H9 (cell line): Measurements from ENCODE around the gene PPP1R16B. TPM values are rescaled to one million over a fixed set of nuclear protein-coding genes. Genes with fewer than 3 reads are reported as not detected.

Experiments used
- DNase-seq: peaks from one replicate; pipeline ENCODE4 v3.0.0-alpha.2; 2017
- H2AFZ ChIP-seq: one replicate; pipeline ENCODE4 v1.6.1; 2013; ENCODE audit warnings: mild to moderate bottlenecking, low read length, control low read depth, moderate library complexity
- H2AK5ac ChIP-seq: 2 replicates; pipeline ENCODE4 v1.6.1; 2013; ENCODE audit warnings: low read length, control low read depth, mixed read lengths; ENCODE audit not compliant: insufficient read length
- H2BK120ac ChIP-seq: one replicate; pipeline ENCODE4 v1.6.1; 2013; ENCODE audit warnings: low read depth, mild to moderate bottlenecking, low read length, control low read depth, inconsistent platforms; ENCODE audit not compliant: poor library complexity, severe bottlenecking
- H2BK12ac ChIP-seq: 2 replicates; pipeline ENCODE4 v1.6.1; 2013; ENCODE audit warnings: low read length, control low read depth, mixed read lengths, low read depth; ENCODE audit not compliant: insufficient read length
- H2BK15ac ChIP-seq: 2 replicates; pipeline ENCODE4 v1.6.1; 2013; ENCODE audit warnings: low read depth, low read length, control low read depth
- H2BK20ac ChIP-seq: one replicate; pipeline ENCODE4 v1.6.1; 2013; ENCODE audit warnings: low read depth, mild to moderate bottlenecking, low read length, control low read depth, inconsistent platforms; ENCODE audit not compliant: poor library complexity, severe bottlenecking
- H2BK5ac ChIP-seq: 2 replicates; pipeline ENCODE4 v1.6.1; 2013; ENCODE audit warnings: low read length, control low read depth, mixed read lengths; ENCODE audit not compliant: insufficient read length
- H3K14ac ChIP-seq: 2 replicates; pipeline ENCODE4 v1.6.1; 2013; ENCODE audit warnings: low read length, control low read depth; ENCODE audit not compliant: insufficient read depth
- H3K18ac ChIP-seq: 2 replicates; pipeline ENCODE4 v1.6.1; 2013; ENCODE audit warnings: low read depth, mild to moderate bottlenecking, mixed read lengths, low read length, control low read depth; ENCODE audit not compliant: insufficient read length
- H3K23ac ChIP-seq: 2 replicates; pipeline ENCODE4 v1.6.1; 2013; ENCODE audit warnings: low read length, control low read depth, mixed read lengths, low read depth; ENCODE audit not compliant: insufficient read length
- H3K23me2 ChIP-seq: 2 replicates; pipeline ENCODE4 v1.6.1; 2013; ENCODE audit warnings: low read depth, mild to moderate bottlenecking, mixed read lengths, low read length, control low read depth; ENCODE audit not compliant: insufficient read length, poor library complexity, severe bottlenecking
- H3K27ac ChIP-seq: 2 replicates; pipeline ENCODE4 v1.5.1; 2013; ENCODE audit warnings: low read length, control low read depth, mixed read lengths, low read depth; ENCODE audit not compliant: insufficient read length
- H3K27me3 ChIP-seq: 2 replicates; pipeline ENCODE4 v1.6.1; 2013; ENCODE audit warnings: low read length, control low read depth, inconsistent platforms; ENCODE audit not compliant: insufficient read depth
- H3K4ac ChIP-seq: 2 replicates; pipeline ENCODE4 v1.6.1; 2013; ENCODE audit warnings: low read depth, mild to moderate bottlenecking, control low read depth, inconsistent platforms, low read length, moderate library complexity
- H3K4me1 ChIP-seq: 2 replicates; pipeline ENCODE4 v1.6.1; 2013; ENCODE audit warnings: low read length, control low read depth, inconsistent platforms; ENCODE audit not compliant: insufficient read depth
- H3K4me2 ChIP-seq: 2 replicates; pipeline ENCODE4 v1.6.1; 2013; ENCODE audit warnings: low read length, control low read depth, mixed read lengths; ENCODE audit not compliant: insufficient read length, insufficient read depth
- H3K56ac ChIP-seq: 2 replicates; pipeline ENCODE4 v1.6.1; 2013; ENCODE audit warnings: low read depth, mild to moderate bottlenecking, mixed read lengths, low read length, control low read depth; ENCODE audit not compliant: insufficient read length
- H3K79me1 ChIP-seq: 2 replicates; pipeline ENCODE4 v1.6.1; 2013; ENCODE audit warnings: low read depth, mild to moderate bottlenecking, moderate library complexity, low read length, control low read depth, inconsistent platforms; ENCODE audit not compliant: insufficient read depth, poor library complexity, severe bottlenecking
- H3K79me2 ChIP-seq: 2 replicates; pipeline ENCODE4 v1.6.1; 2013; ENCODE audit warnings: low read length, control low read depth, inconsistent platforms; ENCODE audit not compliant: insufficient read depth
- H3K9ac ChIP-seq: 2 replicates; pipeline ENCODE4 v1.6.1; 2013; ENCODE audit warnings: low read length, control low read depth, mixed read lengths; ENCODE audit not compliant: insufficient read length; ENCODE audit errors: extremely low read depth
- H3K9me3 ChIP-seq: one replicate; pipeline ENCODE4 v1.6.1; 2013; ENCODE audit warnings: low read depth, low read length, inconsistent platforms; ENCODE audit not compliant: control insufficient read depth
- H3T11ph ChIP-seq: one replicate; pipeline ENCODE4 v1.6.1; 2013; ENCODE audit warnings: mild to moderate bottlenecking, low read length, control low read depth, inconsistent platforms
- H4K20me1 ChIP-seq: one replicate; pipeline ENCODE4 v1.6.1; 2013; ENCODE audit not compliant: control insufficient read depth, insufficient read length, insufficient read depth
- H4K5ac ChIP-seq: 2 replicates; pipeline ENCODE4 v1.6.1; 2013; ENCODE audit warnings: low read depth, mild to moderate bottlenecking, mixed read lengths, low read length, control low read depth; ENCODE audit not compliant: insufficient read length
- H4K8ac ChIP-seq: replicated peaks from 2 replicates; pipeline ENCODE4 v1.6.1; 2013; ENCODE audit warnings: low read length, control low read depth, mixed read lengths, low read depth; ENCODE audit not compliant: insufficient read length
- H4K91ac ChIP-seq: 2 replicates; pipeline ENCODE4 v1.6.1; 2013; ENCODE audit warnings: low read depth, mild to moderate bottlenecking, moderate library complexity, mixed read lengths, low read length, control low read depth; ENCODE audit not compliant: insufficient read length
- H3K27ac Mint-ChIP-seq, 3 experiments: 2 replicates in 2 of 3; 3 replicates in 1 of 3; pipeline ENCODE4 v1.8.0; 2020 to 2021; ENCODE audit warnings: mixed read lengths in 3 of 3, mild to moderate bottlenecking in 1 of 3, moderate library complexity in 1 of 3
- H3K27me3 Mint-ChIP-seq: 2 replicates; pipeline ENCODE4 v1.8.0; 2021; ENCODE audit warnings: low read depth, mild to moderate bottlenecking, moderate library complexity, mixed read lengths
- H3K36me3 Mint-ChIP-seq, 3 experiments: 2 replicates in 2 of 3; 3 replicates in 1 of 3; pipeline ENCODE4 v1.8.0; 2020 to 2021; ENCODE audit warnings: low read depth in 3 of 3, mixed read lengths in 3 of 3; ENCODE audit not compliant: insufficient read depth in 1 of 3
- H3K4me1 Mint-ChIP-seq, 2 experiments: 2 replicates each; pipeline ENCODE4 v1.8.0; 2020; ENCODE audit warnings: mixed read lengths in 2 of 2
- H3K4me3 Mint-ChIP-seq, 2 experiments: 2 replicates in 1 of 2; 3 replicates in 1 of 2; pipeline ENCODE4 v1.8.0; 2020 to 2021; ENCODE audit warnings: mild to moderate bottlenecking in 2 of 2, mixed read lengths in 2 of 2, moderate library complexity in 1 of 2
- H3K9me3 Mint-ChIP-seq, 2 experiments: 2 replicates in 1 of 2; 3 replicates in 1 of 2; pipeline ENCODE4 v1.8.0; 2020; ENCODE audit warnings: mild to moderate bottlenecking in 2 of 2, mixed read lengths in 2 of 2, moderate library complexity in 1 of 2
- CTCF ChIP-seq: fragments of 200-600 bp; sonication (generic); conservative IDR thresholded peaks from 3 replicates; pipeline ENCODE4 v1.8.0; 2021; ENCODE audit warnings: antibody characterized with exemption, mild to moderate bottlenecking
- WGBS: extraction: QIAGEN DNeasy Blood & Tissue Kit; methylation state at CpG from one replicate; pipeline ENCODE4 v1.1.7; 2013; ENCODE audit warnings: missing lambda C conversion rate, low lambda C conversion rate, mixed read lengths; ENCODE audit not compliant: insufficient read length; ENCODE audit errors: extremely low coverage; 5-methylcytosine and 5-hydroxymethylcytosine counted together
- total RNA-seq: library from RNA; stranded (reverse); gene quantifications from 2 replicates; pipeline ENCODE4 v1.2.1, GENCODE V29; 2021

Gene PPP1R16B
- total RNA-seq, 1 experiment from 2014 or later: 8.2 TPM

GRCh38 chr20:38945012-38945411, 139.5 kb downstream of the PPP1R16B start:
- Histone ChIP-seq H3K4me2 (no peak overlapping the region), H3K27ac (no peak overlapping the region), H3K18ac (no peak overlapping the region), H3K79me1 (peaks cover 2% of the 10 kb centered on the region), H2AFZ (no peak overlapping the region), H3K56ac (no peak overlapping the region), H4K20me1 (no peaks in the 10 kb centered on the region), H3T11ph (no peak overlapping the region), H3K14ac (no peak overlapping the region), H3K9me3 (no peaks in the 10 kb centered on the region), H3K79me2 (no peaks in the 10 kb centered on the region), H2BK15ac (no peak overlapping the region), H4K5ac (no peak overlapping the region), H3K23ac (no peak overlapping the region), H3K9ac (no peak overlapping the region), H2AK5ac (no peak overlapping the region), H2BK12ac (no peak overlapping the region), H4K91ac (no peak overlapping the region), H2BK5ac (no peak overlapping the region), H3K23me2 (no peaks in the 10 kb centered on the region), H2BK120ac (no peak overlapping the region), H2BK20ac (no peak overlapping the region), H4K8ac (no peak overlapping the region), H3K27me3 (no peaks in the 10 kb centered on the region), H3K4me1 (no peaks in the 10 kb centered on the region), H3K4ac (no peak overlapping the region)
- Mint-ChIP-seq H3K36me3 (peaks cover 55 to 89% (median 82%) of the 10 kb centered on the region in 3 experiments), H3K4me3 (no peak overlapping the region), H3K27ac (peak overlapping the region in 1 of 3 experiments; percentile 74; a peak in 2 of 7 replicates), H3K27me3 (no peaks in the 10 kb centered on the region), H3K4me1 (peaks cover under 1 to 5% of the 10 kb centered on the region in 2 experiments; a peak in 3 of 4 replicates), H3K9me3 (no peaks in the 10 kb centered on the region)
- no CpG with 5 or more reads among the region's 3 CpGs for WGBS
- no peak for DNase-seq
- TF ChIP-seq CTCF: no peak
